CD4-positive, alpha-beta T cell (primary cell): ENCODE measurements around the gene KIAA1671. TPM values are rescaled to one million over a fixed set of nuclear protein-coding genes. Genes with fewer than 3 reads are reported as not detected.

ENCODE experiments used
- ATAC-seq: fragments of 200-7000 bp; cut with Tn5 transposase; one replicate; pipeline ENCODE4 v1.10.0; 2022; ENCODE audit warnings: mild to moderate bottlenecking; ENCODE audit not compliant: poor library complexity
- CTCF ChIA-PET: fragments of 350-600 bp; sonication (Branson Sonifier 250); formaldehyde crosslinking; loops from one replicate; lab custom pipeline; 2021; ENCODE audit warnings: antibody characterized with exemption, inconsistent platforms; lab: Charles Lee
- POLR2A ChIA-PET: fragments of 350-600 bp; sonication (Branson Sonifier 250); formaldehyde crosslinking; loops from one replicate; lab custom pipeline; 2021; ENCODE audit warnings: antibody characterized with exemption, inconsistent platforms; lab: Charles Lee
- DNase-seq, 14 experiments: peaks; one replicate each; pipeline ENCODE4 v3.0.0-alpha.2; 2013 to 2020; ENCODE audit warnings: mixed read lengths in 2 of 14
- H3K27ac ChIP-seq, 2 donors: one replicate each; pipeline versions ENCODE4 v1.5.1 to v1.7.0; 2013; ENCODE audit warnings: low read length in 2 of 2, low read depth in 1 of 2, mild to moderate bottlenecking in 1 of 2
- H3K27me3 ChIP-seq, 2 experiments: 1 replicate in 1 of 2; 2 replicates in 1 of 2; pipeline versions ENCODE4 v1.6.1 to v1.7.0; 2013; ENCODE audit warnings: low read length in 2 of 2, control low read depth in 1 of 2, mild to moderate bottlenecking in 1 of 2, moderate library complexity in 1 of 2; ENCODE audit not compliant: insufficient read depth in 2 of 2, control insufficient read depth in 1 of 2
- H3K36me3 ChIP-seq: one replicate; pipeline ENCODE4 v1.6.1; 2013; ENCODE audit warnings: low read length, control low read depth; ENCODE audit not compliant: insufficient read depth
- H3K4me1 ChIP-seq: one replicate; pipeline ENCODE4 v1.6.1; 2013; ENCODE audit warnings: low read length, control low read depth; ENCODE audit not compliant: insufficient read depth
- H3K4me3 ChIP-seq: one replicate; pipeline ENCODE4 v1.5.1; 2013; ENCODE audit warnings: mild to moderate bottlenecking, low read length, moderate library complexity
- H3K9me3 ChIP-seq, 2 experiments: 1 replicate in 1 of 2; 2 replicates in 1 of 2; pipeline versions ENCODE4 v1.6.1 to v1.7.0; 2013; ENCODE audit warnings: low read length in 2 of 2, mild to moderate bottlenecking in 2 of 2, control low read depth in 1 of 2, moderate library complexity in 1 of 2; ENCODE audit not compliant: control insufficient read depth in 1 of 2, insufficient read depth in 1 of 2
- H3K27ac Mint-ChIP-seq: one replicate; pipeline ENCODE4 v1.8.0; 2020; ENCODE audit warnings: mixed read lengths
- H3K27me3 Mint-ChIP-seq: one replicate; pipeline ENCODE4 v1.8.0; 2021; ENCODE audit warnings: mixed read lengths
- H3K36me3 Mint-ChIP-seq: one replicate; pipeline ENCODE4 v1.8.0; 2021; ENCODE audit warnings: low read depth, mixed read lengths
- H3K4me1 Mint-ChIP-seq: one replicate; pipeline ENCODE4 v1.8.0; 2021; ENCODE audit warnings: low read depth, mixed read lengths
- H3K4me3 Mint-ChIP-seq: one replicate; pipeline ENCODE4 v1.8.0; 2020; ENCODE audit warnings: mild to moderate bottlenecking, mixed read lengths
- H3K9me3 Mint-ChIP-seq: one replicate; pipeline ENCODE4 v1.8.0; 2020; ENCODE audit warnings: mixed read lengths
- intact Hi-C, 2 experiments: fragments of 100-400 bp; cut with DNase I in 1 of 2; cut with micrococcal nuclease in 1 of 2; formaldehyde crosslinking; loops; one replicate each; pipeline versions ENCODE4 v1.15.1 to v1.9.0; 2023 to 2025; cut with DNase I, micrococcal nuclease
- total RNA-seq, 174 experiments: library from RNA in 2 of 174; stranded (reverse) in 2 of 174; gene quantifications; one replicate each; pipeline ENCODE4 v1.2.3 and lab custom pipeline; 2021 to 2026
- TF ChIP-seq, protein P1 (sequence below): fragments of 200-600 bp; IDR thresholded peaks from one replicate; pipeline ENCODE4 v1.8.0; 2022; ENCODE audit warnings: antibody characterized with exemption, mild to moderate bottlenecking

The KIAA1671 gene
- total RNA-seq, 2 experiments from 2014 or later, result 2.6 to 2.9 TPM

DNA sequence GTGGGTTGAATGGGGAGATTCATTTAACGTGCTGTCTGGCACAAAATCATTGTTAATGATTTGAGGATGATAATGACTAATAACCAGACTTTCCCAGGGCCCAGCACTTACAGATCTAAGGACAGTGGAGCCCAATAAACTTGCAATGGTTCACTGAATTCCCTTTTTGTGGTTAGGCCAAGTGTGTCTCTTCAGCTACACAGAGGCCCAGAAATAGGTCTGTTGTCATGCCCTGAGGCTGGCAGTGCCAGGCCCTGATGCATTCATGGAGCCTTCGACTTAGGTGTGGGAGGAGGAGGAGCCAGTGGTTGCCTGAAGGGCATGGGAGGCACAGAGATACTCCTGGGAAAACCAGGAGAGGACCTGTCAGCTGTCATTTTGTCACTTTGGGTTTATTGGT lies 56.1 kb downstream of the KIAA1671 start:
- ATAC-seq (no peak), DNase-seq (no peak)
- CTCF ChIA-PET, result interaction anchor here (0.8 kb wide), 1 partner anchor 10 kb away, joined by 3 read pairs; no protein-coding TSS in a partner anchor
- H3K4me1 Mint-ChIP-seq, result no peaks in the 10 kb centered on the region
- H3K9me3 Mint-ChIP-seq, result no peaks in the 10 kb centered on the region
- H3K4me1 ChIP-seq, result no peaks in the 10 kb centered on the region
- H3K27ac ChIP-seq, result no peak overlapping the region
- H3K36me3 Mint-ChIP-seq, result no peaks in the 10 kb centered on the region
- peaks cover 0 to 2% of the 10 kb centered on the region in 2 experiments for H3K9me3 ChIP-seq
- POLR2A ChIA-PET, result no interaction called here
- H3K27ac Mint-ChIP-seq, result no peak overlapping the region
- no peak overlapping the region for H3K4me3 Mint-ChIP-seq
- intact Hi-C loops, result no loop called here
- TF ChIP-seq, protein P1, sequence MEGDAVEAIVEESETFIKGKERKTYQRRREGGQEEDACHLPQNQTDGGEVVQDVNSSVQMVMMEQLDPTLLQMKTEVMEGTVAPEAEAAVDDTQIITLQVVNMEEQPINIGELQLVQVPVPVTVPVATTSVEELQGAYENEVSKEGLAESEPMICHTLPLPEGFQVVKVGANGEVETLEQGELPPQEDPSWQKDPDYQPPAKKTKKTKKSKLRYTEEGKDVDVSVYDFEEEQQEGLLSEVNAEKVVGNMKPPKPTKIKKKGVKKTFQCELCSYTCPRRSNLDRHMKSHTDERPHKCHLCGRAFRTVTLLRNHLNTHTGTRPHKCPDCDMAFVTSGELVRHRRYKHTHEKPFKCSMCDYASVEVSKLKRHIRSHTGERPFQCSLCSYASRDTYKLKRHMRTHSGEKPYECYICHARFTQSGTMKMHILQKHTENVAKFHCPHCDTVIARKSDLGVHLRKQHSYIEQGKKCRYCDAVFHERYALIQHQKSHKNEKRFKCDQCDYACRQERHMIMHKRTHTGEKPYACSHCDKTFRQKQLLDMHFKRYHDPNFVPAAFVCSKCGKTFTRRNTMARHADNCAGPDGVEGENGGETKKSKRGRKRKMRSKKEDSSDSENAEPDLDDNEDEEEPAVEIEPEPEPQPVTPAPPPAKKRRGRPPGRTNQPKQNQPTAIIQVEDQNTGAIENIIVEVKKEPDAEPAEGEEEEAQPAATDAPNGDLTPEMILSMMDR, result no peak
- H3K4me3 ChIP-seq, result no peak overlapping the region
- H3K27me3 ChIP-seq, result no peaks in the 10 kb centered on the region
- H3K27me3 Mint-ChIP-seq, result peaks cover 5% of the 10 kb centered on the region
- H3K36me3 ChIP-seq, result no peaks in the 10 kb centered on the region

DNA sequence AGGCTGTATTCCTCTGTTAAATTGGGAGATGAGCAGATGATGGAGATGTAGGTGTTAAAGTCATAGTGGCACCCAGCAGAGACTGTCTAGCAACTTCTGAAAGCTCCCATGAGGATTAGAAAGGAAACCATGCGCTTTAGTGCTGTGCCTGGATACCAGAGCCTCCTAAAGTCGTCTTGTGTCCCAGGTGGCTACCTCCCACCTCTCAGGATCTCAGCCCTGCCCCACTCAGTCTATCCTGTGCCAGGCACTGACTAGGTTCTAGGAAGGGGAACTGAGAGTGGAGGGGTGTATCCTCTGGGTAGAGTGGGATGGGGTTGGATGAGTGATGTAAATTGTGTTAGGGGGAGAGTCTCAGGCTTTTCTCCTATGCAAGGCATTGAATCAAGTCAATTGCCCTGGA lies 60.2 kb downstream of the KIAA1671 start:
- ChIA-PET CTCF (no interaction called here), POLR2A (no interaction called here)
- Mint-ChIP-seq H3K27ac (no peak overlapping the region), H3K4me1 (no peaks in the 10 kb centered on the region), H3K9me3 (no peaks in the 10 kb centered on the region), H3K27me3 (peaks cover 9% of the 10 kb centered on the region), H3K36me3 (no peaks in the 10 kb centered on the region), H3K4me3 (no peak overlapping the region)
- no peak overlapping the region for H3K27ac ChIP-seq
- TF ChIP-seq, protein P1, result no peak
- H3K4me1 ChIP-seq, result no peaks in the 10 kb centered on the region
- H3K9me3 ChIP-seq, result no peaks in the 10 kb centered on the region
- H3K4me3 ChIP-seq, result no peak overlapping the region
- peaks cover 0 to 4% of the 10 kb centered on the region in 2 experiments for H3K27me3 ChIP-seq
- no peaks in the 10 kb centered on the region for H3K36me3 ChIP-seq
- intact Hi-C loops, result no loop called here
- no peak for ATAC-seq
- DNase-seq, result no peak

DNA sequence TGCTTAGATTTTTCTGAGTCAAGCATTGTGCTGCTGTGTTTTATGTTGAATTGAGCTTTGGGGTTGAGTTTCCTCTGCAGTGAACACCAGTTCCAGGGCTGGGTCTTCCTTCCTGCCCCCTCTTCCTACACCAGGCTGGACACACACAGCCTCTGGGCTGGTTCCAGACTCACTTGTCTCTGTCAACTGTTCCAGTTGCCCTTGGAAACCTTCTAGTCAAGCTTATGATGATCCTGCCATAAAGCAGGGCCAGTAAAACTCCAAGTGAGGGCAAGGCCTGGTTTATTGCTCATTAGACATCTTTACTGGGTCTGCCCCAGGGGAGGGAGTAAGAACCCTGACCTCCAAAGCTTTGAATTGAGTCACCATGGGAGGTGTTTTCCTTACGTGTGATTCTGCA lies 61.1 kb downstream of the KIAA1671 start:
- ChIA-PET POLR2A (no interaction called here), CTCF (no interaction called here)
- ATAC-seq, result no peak
- H3K4me3 ChIP-seq, result no peak overlapping the region
- no peaks in the 10 kb centered on the region for H3K36me3 ChIP-seq
- H3K4me1 ChIP-seq, result no peaks in the 10 kb centered on the region
- Mint-ChIP-seq H3K9me3 (no peaks in the 10 kb centered on the region), H3K27ac (no peak overlapping the region), H3K4me1 (no peaks in the 10 kb centered on the region), H3K4me3 (no peak overlapping the region), H3K36me3 (no peaks in the 10 kb centered on the region), H3K27me3 (peaks cover 9% of the 10 kb centered on the region)
- H3K27ac ChIP-seq, result no peak overlapping the region
- intact Hi-C loops, result no loop called here
- TF ChIP-seq, protein P1, result no peak
- H3K27me3 ChIP-seq, result peaks cover 0 to 4% of the 10 kb centered on the region in 2 experiments
- DNase-seq, result no peak
- H3K9me3 ChIP-seq, result no peaks in the 10 kb centered on the region
